HG02571 (cell line): ENCODE results near the gene CT45A5.
"Not testable (repeated sequence)": the region's sequence is repeated elsewhere in the genome, so short reads cannot be mapped to it uniquely, and the experiment has no call there.

Experiments used
- ATAC-seq: cut with Tn5 transposase; IDR thresholded peaks from one replicate; pipeline ENCODE4 v1.9.1; 2021; ENCODE audit warnings: mild to moderate bottlenecking, moderate library complexity; ENCODE audit not compliant: unreplicated experiment

The CT45A5 gene, protein sequence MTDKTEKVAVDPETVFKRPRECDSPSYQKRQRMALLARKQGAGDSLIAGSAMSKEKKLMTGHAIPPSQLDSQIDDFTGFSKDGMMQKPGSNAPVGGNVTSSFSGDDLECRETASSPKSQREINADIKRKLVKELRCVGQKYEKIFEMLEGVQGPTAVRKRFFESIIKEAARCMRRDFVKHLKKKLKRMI

DNA sequence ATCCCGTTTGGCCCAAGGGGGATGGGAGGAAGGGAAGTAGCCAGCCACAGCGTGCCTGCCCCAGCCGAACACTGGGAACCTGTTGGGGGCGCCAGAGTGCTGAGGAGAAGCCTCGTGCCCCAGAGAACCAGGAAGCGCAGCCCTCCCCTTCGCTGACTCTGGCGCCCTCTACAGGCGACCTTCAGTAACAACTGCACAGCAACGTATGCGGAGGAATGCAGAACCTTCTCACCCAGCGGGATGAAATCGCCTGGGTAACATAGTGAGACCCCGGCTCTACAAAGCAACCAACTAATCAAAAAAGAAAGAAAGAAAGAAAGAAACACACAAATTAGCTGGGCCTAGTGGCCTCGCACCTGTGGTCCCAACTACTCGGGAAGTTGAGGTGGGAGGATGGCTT lies at the start of gene CT45A5:
Gene CT45A5, minus strand, starts transcription at position 101 of the 400 bp plus-strand sequence. CDS start 3,774 bp downstream, outside the sequence.
- ATAC-seq, result not testable (repeated sequence)

DNA sequence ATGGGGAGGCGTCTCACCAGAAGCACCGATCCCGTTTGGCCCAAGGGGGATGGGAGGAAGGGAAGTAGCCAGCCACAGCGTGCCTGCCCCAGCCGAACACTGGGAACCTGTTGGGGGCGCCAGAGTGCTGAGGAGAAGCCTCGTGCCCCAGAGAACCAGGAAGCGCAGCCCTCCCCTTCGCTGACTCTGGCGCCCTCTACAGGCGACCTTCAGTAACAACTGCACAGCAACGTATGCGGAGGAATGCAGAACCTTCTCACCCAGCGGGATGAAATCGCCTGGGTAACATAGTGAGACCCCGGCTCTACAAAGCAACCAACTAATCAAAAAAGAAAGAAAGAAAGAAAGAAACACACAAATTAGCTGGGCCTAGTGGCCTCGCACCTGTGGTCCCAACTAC lies 34.6 kb upstream of the CT45A5 start, which contains the start of gene CT45A2:
Gene CT45A2, minus strand, starts transcription at position 101 of the 400 bp plus-strand sequence. CDS start 3,747 bp downstream, outside the sequence.
- ATAC-seq, result not testable (repeated sequence)

DNA sequence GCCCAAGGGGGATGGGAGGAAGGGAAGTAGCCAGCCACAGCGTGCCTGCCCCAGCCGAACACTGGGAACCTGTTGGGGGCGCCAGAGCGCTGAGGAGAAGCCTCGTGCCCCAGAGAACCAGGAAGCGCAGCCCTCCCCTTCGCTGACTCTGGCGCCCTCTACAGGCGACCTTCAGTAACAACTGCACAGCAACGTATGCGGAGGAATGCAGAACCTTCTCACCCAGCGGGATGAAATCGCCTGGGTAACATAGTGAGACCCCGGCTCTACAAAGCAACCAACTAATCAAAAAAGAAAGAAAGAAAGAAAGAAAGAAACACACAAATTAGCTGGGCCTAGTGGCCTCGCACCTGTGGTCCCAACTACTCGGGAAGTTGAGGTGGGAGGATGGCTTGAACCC lies 17.4 kb upstream of the CT45A5 start, which contains the start of gene CT45A6:
Gene CT45A6, minus strand, starts transcription at position 101 of the 400 bp plus-strand sequence. CDS start 3,794 bp downstream, outside the sequence.
- ATAC-seq, result not testable (repeated sequence)

DNA sequence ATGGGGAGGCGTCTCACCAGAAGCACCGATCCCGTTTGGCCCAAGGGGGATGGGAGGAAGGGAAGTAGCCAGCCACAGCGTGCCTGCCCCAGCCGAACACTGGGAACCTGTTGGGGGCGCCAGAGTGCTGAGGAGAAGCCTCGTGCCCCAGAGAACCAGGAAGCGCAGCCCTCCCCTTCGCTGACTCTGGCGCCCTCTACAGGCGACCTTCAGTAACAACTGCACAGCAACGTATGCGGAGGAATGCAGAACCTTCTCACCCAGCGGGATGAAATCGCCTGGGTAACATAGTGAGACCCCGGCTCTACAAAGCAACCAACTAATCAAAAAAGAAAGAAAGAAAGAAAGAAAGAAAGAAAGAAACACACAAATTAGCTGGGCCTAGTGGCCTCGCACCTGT lies 17.2 kb downstream of the CT45A5 start, which contains the start of gene CT45A3:
Gene CT45A3, minus strand, starts transcription at position 101 of the 400 bp plus-strand sequence. CDS start 3,747 bp downstream, outside the sequence.
- not testable (repeated sequence) for ATAC-seq

DNA sequence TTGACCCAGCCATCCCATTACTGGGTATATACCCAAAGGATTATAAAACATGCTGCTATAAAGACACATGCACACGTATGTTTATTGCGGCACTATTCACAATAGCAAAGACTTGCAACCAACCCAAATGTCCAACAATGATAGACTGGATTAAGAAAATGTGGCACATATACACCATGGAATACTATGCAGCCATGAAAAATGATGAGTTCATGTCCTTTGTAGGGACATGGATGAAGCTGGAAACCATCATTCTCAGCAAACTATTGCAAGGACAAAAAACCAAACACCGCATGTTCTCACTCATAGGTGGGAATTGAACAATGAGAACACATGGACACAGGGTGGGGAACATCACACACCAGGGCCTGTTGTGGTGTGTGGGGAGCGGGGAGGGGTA lies 40.6 kb downstream of the CT45A5 start:
- not testable (repeated sequence) for ATAC-seq

DNA sequence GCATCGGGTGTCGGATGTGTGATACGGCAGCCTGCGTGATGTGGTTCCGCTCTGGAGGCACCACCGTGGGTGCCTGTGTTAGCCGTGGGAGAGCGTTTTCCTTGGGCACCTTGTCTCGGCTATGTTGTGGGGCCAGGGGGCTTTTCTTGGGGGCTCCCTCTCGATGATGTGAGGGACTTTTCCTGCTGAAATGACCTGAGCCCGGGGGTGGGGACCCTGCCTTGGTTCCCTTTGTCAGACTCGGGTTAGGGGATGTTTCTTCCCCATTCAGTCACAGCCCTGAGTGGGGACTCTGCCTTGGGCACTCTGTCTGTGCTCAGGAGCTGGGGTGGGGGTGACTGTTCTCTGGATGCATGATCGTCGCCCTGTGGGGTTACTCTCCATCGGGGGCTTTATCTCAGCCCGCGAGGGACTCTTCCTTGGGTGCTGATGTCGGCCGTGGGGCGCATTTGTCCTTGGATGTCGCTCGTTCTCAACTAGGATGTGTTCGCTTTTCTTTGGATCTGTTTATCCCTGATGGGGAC lies 44.0 kb downstream of the CT45A5 start:
- no peak for ATAC-seq

DNA sequence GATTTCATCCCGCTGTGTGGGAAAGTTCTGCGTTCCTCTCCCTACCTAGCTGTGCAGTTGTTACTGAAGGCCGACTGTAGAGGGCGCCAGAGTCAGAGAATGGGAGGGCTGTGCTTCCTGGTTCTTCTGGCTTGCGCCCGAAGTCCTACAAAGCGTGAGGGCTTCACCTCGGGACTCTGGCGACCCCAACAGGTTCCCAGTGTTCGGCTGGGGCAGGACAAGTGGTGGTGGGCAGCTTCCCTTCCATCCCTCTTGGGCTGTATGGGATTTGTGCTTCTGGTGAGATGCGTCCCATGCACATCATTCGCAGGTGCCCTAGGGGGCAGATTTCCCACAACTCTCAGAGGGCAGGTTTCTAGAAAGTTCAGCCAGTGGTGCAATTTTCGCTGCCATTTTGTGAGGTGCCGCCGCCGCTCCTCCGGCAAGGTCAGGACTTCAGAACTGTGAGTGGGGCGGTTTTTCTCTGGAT lies 44.6 kb downstream of the CT45A5 start:
- no peak for ATAC-seq

DNA sequence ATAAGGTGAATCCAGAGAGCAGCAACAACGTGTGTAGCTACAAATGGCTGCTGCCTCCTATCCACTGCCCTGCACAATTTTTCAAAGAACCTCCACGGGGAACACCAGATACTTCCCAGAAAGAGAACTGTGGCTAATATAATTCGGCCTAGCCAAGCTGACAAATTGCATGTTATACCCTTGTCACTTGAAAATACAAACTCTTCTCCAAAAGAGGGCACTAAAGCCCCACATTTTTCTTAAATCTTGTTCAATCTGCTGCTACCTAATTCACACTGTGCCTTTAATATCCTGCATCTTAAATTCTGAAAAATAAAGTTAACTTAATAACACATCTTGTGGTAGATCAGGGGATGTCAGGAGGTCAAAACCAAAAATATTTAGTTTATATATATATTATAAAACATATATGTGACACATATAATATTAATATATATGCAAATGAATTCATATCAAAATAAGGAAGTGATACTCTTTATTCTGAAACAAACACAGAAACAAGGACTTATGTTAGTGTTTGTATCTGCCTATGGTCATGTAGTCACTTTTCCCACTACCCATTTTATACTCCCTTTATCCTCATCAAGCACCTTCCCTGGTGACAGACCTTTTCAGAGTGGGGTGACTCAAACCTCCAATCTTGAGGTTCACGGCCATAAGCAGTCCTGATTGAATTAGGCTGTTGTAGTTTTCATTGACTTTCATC lies 47.8 kb downstream of the CT45A5 start:
- ATAC-seq, result no peak

DNA sequence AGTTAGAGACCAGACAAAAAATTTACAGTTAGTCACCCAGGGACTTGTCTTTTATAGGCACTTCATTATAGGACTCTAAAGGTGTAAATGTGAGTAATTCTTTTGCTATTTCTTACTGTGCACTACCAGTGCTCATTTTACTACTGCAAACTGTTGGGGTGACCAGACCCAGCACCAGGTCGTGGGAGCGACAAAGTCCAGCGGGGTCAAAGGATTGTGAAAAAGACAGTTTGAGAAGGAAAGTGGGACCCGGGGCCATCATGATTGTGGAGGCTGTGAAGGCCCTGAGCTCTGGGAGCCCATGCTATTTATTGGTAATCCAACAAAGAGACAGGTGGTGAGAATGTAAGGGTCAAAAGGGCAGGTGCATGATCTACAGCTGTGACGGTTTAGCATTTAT lies 50.6 kb downstream of the CT45A5 start:
- ATAC-seq, result not testable (repeated sequence)
